HL-60/S4 treated with retinoic acid at 250 ng/mL for 4 days and 3 days (cell line): ENCODE measurements around the gene SIMC1.
"Not testable (repeated sequence)": the region's sequence is repeated elsewhere in the genome, so short reads cannot be mapped to it uniquely, and the experiment has no call there.

Experiments used
- in situ Hi-C: fragments of 300-500 bp; cut with MboI; formaldehyde crosslinking; loops from 2 replicates; pipeline ENCODE4 v1.7.0; 2022; ENCODE audit warnings: low sequenced_read_pairs

The SIMC1 gene

GRCh38 chr5:176237971-176238644 lies at the start of gene SIMC1:
TSS of gene SIMC1 (plus strand) at chr5:176238424. CDS start at chr5:176238509, 85 bp downstream.
- in situ Hi-C loops, result not testable (repeated sequence)

- in situ Hi-C loops, result no loop called here
Measured at GRCh38 chr5:176188506-176189193, 49.6 kb upstream of the SIMC1 start.

- in situ Hi-C loops, result no loop called here
Measured at GRCh38 chr5:176189857-176190256, 48.4 kb upstream of the SIMC1 start.

GRCh38 chr5:176190886-176191755 lies 47.1 kb upstream of the SIMC1 start:
- in situ Hi-C loops, result no loop called here

GRCh38 chr5:176192094-176192721 lies 46.0 kb upstream of the SIMC1 start:
- in situ Hi-C loops, result no loop called here

GRCh38 chr5:176192722-176193117 lies 45.5 kb upstream of the SIMC1 start:
- in situ Hi-C loops, result not testable (repeated sequence)

- in situ Hi-C loops, result not testable (repeated sequence)
Measured at GRCh38 chr5:176193636-176194035, 44.6 kb upstream of the SIMC1 start.

GRCh38 chr5:176194238-176195083 lies 43.8 kb upstream of the SIMC1 start:
- in situ Hi-C loops, result not testable (repeated sequence)

GRCh38 chr5:176195084-176195413 lies 43.2 kb upstream of the SIMC1 start:
- in situ Hi-C loops, result not testable (repeated sequence)

GRCh38 chr5:176195487-176196207 lies 42.6 kb upstream of the SIMC1 start:
- in situ Hi-C loops, result not testable (repeated sequence)

- in situ Hi-C loops, result not testable (repeated sequence)
Measured at GRCh38 chr5:176196781-176197180, 41.4 kb upstream of the SIMC1 start.

- in situ Hi-C loops, result not testable (repeated sequence)
Measured at GRCh38 chr5:176197234-176197858, 40.9 kb upstream of the SIMC1 start.

- in situ Hi-C loops, result not testable (repeated sequence)
Measured at GRCh38 chr5:176198299-176198698, 39.9 kb upstream of the SIMC1 start.

- in situ Hi-C loops, result not testable (repeated sequence)
Measured at GRCh38 chr5:176198991-176199733, 39.1 kb upstream of the SIMC1 start.

GRCh38 chr5:176199803-176200399 lies 38.3 kb upstream of the SIMC1 start:
- in situ Hi-C loops, result not testable (repeated sequence)

GRCh38 chr5:176201811-176202210 lies 36.4 kb upstream of the SIMC1 start:
- in situ Hi-C loops, result no loop called here

- in situ Hi-C loops, result no loop called here
Measured at GRCh38 chr5:176203086-176203485, 35.1 kb upstream of the SIMC1 start.

GRCh38 chr5:176203535-176203934 lies 34.7 kb upstream of the SIMC1 start:
- in situ Hi-C loops, result not testable (repeated sequence)
